Measurements from ENCODE around the gene PRDM1.
A peak's percentile ranks its signal among the peaks of the same experiment; 100 is the strongest.

PRDM1 gene

DNA sequence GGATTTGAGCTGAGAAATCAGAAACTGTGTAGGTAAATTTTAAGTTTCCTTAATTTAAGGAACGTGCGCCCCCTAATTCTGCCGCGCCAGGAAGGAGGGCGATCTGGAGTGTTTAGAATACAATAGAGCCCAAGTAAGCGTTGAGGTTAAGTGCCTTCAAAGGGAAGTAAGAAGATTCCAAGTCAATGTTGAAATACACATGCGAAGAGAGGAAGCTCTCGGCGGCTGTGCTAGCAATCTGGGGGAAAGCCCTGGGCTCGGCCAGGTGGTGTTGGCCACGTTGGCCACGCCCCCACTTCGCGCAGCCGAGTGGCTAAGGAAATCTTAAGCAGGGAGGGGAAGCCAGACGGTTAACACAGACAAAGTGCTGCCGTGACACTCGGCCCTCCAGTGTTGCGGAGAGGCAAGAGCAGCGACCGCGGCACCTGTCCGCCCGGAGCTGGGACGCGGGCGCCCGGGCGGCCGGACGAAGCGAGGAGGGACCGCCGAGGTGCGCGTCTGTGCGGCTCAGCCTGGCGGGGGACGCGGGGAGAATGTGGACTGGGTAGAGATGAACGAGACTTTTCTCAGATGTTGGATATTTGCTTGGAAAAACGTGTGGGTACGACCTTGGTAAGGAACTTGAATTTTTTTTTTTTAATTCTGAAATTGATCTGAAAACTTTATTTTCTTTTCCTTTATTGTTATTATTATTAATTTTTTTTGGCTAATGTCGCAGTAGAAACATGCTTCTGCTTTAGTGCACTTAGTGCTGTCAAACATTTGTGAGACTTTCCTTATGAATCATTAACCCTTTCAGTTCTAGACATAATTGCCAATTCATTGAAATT is at the start of gene PRDM1:
Gene PRDM1 (plus strand): TSS at position 353 of the 830 bp plus-strand sequence. CDS start 218 bp downstream, at position 571.
- DNase-seq (ENCODE audit: low spot score) = peak; percentile 82

DNA sequence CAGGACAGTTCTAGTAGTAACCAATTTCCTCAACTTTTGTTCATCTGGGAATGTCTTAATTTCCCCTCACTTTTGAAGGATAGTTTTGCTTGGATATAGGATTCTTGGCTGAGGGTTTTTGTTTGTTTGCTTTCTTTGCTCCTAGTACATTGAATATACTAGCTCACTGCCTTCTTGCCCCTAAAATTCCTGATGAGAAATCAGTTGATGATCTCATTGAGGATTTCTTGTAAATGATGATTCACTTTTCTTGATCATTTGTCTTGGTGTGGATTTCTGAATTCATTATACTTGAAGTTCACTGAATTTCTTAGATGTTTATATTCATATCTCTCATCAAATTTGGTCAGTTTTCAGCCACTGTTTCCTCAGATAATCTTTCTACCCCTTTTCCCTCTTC is 49.1 kb upstream of the PRDM1 start:
- no peak for DNase-seq (ENCODE audit: low spot score)

DNA sequence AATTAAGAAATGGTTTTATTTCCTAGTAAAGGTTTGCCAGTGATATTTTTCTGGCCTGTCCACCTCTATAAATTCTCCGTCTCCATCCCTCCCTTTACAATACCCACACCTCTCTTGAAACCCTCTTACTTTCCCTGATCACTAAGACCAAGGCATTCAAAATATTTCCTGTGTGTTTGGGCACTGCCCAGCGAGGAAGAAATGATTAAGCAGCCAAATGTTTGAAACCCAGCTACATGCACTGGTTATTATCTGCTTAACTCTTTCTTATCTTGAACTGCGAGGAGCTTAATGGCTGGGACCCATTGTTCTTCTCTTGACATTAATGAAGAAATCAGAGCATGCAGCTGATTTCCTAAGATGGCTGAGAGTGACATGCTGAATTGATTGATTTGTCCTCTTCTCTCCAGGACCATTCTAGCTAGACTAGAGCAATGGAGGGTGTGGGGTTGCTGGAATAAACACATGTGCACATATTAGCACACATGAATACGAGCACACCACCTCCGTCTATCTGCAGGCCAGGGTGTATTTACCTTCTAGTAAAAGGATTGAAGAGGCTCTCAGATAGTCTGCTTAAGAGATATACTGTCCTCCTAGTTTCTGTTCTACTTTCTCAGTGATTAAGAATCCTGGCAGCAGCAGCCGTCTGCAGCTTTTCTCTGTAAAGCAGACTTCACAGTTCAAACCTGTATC is 46.1 kb upstream of the PRDM1 start:
- no peak for DNase-seq (ENCODE audit: low spot score)

DNA sequence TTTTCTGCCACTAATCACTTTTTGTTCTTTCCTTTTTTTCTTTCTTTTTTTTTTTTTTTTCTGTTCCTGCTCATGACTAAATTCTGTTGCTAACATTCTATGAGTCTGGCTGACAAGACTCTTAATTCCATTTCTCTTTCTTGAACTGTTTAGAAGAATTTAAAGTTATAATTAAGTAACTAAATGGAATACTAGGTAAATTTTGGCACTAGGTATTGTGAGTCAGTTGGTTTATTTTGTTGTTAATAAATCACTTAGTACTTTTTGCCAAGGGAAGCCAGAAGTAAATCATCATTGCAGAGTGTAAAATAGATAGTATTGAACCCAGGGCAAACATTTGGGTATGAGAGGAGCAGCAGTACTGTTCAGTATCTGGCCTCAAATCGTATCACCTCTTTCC is 42.0 kb upstream of the PRDM1 start:
- no peak for DNase-seq (ENCODE audit: low spot score)

DNA sequence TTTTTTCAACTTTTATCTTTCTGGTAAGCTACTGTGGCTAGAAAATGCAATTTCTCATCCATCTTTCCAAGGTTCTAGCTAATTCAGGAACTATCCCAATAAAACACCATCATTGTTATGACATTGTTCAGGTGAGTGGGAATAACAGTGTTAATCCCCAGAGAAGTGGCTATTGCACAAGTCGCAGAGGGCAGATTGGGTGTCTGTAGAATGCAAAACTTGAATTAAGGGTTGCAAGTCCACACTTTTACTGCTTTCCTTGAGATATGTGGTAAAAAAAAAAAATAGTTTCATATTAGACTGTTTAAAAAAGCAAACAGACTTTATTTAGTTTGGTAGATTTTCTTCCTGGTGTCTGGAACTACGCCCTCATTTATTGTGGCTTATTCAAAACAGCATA is 41.1 kb upstream of the PRDM1 start:
- DNase-seq (ENCODE audit: low spot score) = no peak

DNA sequence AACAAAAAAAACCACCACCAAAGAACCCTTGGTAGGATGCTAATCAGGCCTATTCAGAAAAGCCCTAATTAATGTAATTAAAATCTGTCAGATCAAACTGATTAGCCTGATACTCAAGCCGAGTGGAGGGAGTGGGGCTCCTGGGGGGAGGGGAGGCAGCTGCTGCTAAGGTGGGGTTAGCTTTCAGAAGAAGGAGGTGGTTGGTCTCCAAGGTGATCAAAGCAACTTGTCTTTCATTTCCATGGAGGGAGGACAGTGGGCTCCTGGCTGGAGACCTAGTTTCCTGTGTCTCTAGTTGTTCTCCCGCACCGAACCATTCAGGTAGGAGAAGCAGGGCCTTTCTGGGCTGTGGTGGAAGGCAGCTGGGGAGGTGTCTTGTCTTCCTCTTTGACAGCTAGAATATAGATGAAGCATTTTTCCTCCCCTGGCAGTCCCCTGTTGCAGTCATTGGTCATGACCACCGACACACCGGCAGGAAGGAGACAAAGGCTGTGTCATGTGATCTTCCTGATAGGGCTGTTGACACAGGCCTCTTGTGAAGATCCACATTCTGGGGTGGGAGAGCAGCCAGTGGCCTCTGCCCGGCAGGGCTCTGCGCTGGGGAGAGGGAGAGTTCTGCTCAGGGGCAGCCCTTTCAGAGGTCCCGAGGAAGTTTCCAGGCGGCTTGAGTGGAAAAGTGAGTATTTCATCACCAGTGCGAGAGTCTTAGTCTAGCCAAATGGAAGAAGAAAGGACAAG is 39.9 kb upstream of the PRDM1 start:
- no peak for DNase-seq (ENCODE audit: low spot score)

DNA sequence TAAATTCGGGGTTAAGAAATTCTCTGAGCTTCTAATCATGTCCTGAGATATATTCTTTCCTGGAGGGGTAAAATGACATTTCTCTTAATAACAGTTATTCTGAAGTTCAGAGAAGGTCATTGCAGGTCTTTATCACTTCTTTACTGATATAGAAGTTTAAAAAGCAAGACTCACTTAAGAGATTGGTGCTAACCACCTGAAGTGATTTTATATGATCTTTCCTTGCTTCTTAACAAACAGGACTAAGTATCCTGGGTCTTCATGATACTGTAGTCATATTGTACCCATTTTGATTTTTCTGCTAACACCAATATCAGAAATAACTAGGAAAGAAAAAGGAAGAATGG is 39.3 kb upstream of the PRDM1 start:
- no peak for DNase-seq (ENCODE audit: low spot score)

DNA sequence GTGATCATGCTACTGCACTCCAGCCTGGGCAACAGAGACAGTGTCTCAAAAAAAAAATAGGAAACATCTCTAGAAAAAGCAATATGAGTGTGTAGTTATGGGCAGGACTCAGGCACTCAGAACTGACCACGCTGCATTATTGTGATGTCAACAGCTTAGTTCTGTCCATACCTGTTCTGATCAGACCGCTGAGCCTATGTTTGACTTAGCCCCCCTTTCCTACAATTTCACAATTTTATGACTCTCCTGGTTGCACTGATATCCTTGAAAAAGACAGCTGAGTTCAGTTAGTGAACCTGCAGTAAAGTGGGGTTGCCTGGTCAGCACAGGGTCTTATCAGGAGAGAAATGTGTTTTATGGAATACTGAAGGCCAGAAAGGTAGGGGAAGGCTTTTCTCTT is 37.8 kb upstream of the PRDM1 start:
- DNase-seq (ENCODE audit: low spot score) = no peak

DNA sequence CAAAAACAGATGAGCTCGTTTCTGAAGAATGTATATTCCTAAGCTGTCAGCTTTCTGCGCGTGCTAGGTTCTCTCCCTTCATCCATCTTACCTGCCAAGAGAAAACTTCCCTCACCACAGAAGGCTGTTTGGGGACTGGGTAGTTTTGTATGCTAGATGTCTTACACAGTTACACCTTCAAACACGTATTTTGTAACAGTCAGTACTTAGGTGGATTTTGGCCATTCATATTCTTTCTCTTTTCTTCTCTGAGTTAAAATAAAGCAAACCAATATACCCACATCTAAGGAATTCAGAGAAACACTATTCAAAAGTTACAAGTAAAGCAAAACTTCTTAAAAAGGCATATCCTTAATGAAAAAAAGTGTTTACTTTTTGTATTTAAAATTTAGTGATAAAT is 35.6 kb upstream of the PRDM1 start:
- no peak for DNase-seq (ENCODE audit: low spot score)

DNA sequence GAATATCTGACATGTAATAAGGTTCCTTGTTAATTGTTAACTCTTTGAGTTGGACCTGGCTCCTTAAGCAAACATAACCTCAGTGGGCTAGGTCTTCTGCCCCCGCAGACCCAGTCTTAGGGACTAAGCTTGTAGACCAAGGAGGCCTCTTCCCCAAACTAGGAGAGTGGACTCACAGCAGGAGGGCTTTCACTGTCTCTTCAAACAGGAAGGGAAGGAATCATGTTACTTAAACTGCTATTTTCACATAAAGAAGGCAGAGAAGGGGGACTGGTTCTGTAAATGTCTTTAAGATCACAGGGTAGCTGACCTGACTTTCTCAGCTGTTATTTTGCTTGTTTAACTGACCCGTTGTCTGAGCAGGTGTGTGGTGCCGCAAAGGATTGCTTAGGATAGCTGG is 34.9 kb upstream of the PRDM1 start:
- no peak for DNase-seq (ENCODE audit: low spot score)

DNA sequence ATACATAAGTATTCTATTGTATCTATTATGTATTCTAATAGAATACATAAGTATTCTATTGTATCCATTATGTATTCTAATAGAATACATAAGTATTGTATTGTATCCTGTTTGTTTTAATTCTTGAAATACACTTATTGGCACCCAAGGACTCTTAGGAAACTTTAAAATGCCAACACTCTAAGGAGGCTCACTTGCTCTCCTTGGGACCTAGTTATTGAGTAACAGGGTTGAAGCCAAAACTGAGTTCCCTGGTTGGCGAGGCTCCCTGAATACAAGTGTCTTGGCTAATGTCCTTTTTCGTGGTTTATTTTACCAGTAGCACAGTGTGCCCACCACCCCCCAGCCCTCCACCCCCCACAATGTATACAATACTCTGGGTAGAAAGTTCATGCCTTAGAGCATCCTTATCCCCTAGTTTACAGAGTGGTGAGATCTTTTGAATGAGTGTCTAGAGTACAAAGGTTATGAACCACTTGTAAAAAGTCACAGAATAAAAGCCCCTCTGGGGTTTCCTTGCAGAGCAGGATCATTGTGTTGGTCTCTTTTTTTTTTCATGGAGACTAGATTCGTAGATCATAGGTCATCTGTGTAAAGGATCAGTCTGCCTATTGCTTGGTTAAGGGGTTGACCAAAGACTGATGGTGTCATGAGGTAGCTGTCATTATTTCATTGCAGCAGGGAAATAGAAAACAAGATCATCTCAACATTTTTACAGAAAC is 32.5 kb upstream of the PRDM1 start:
- DNase-seq (ENCODE audit: low spot score) = no peak

DNA sequence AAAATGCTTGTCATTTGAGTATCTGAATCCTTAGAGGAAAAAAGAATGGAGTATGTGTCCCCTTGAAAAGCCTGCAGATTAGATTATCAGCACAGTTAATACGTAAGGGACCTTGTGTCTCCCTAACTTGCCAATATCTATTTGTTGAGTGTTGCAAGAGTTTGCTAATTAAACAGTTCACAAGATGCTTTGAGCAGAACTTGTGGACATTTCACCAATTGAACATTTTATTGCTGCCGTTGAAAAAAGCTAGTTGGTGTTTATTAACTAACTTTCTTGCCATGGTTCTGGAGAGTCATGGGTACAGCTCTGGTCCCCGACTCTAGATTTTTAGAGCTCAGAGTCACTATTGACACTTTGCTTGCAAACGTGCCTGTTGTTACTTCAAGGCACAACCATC is 30.6 kb upstream of the PRDM1 start:
- no peak for DNase-seq (ENCODE audit: low spot score)

DNA sequence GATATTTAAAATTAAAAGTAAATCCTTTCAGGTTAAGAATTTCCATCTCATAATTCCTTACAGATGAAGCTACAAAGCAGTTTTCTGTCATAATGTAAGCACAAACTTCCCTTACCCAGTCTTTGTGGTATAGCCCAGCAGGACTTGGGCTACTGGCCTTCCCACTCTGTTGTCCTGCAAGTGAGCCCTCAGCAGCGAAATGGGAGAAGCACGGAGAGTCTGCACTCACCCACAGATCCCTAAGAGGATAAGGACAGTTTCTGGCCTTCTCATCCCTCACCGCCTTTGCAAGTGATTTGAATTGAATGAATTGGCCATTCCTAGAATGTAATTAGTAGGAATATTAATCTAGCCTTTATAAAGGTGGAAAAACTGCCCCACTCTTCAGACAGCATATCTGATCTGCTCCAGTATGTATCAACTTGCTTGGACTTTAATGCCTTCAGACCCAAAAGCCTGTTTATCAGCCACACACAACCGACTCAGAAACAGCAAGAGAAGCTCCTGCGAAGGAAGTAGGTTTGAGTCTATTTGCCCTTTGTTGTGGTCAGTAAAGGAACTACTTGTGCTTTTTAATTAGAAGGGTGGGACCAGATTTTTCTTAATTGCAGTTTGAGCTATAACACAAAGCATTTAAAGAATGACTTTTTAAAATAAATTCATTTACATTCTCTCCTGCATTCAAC is 29.9 kb upstream of the PRDM1 start:
- DNase-seq (ENCODE audit: low spot score) = peak; percentile 55

DNA sequence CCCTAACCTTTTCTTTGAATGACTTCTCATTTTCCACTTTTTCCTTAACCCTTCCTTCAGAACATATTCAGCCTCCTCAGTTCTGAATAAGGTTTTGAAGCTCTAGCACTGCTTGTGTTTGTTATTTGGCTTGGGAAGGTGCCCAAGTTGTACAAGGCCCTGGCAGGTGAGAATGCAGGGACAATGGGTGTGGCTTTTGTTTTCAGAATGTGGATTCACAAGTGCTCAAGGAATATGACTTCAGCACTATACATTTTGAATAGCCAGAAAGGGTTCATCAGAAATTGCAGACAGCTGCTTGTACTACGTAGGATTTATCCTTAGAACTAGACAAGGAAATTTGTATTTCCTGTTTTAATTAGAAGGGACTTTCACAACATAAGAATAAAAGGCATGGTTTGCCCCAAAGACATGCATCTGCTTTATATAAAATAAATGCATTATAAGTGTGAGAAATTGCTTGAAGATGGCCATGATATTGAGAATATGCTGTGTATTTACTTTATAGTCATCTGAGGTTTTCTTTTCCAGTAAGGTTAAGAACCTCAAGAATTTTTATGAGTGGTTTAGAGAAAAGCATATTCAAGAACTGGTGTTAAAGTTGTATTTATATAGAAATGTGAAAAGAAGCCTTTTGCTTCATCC is 29.3 kb upstream of the PRDM1 start:
- no peak for DNase-seq (ENCODE audit: low spot score)

DNA sequence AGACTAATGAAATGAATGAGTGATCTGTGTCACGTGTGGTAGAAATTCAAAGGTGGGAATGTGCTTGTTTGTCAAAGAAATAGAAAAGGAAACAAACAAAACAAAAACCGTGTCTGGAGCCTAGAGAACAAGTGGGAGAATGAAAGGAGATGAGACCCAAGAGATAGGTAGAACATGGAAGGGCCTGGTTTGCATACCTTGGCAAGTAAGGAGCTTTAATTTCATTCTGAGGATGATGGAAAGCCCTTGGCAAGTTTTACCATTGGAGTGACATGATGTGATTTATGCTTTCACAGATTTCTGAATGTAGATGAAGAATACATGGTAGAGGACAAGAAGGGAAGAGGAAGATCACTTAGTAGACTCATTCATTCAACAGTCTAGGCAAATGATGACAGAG is 26.8 kb upstream of the PRDM1 start:
- DNase-seq (ENCODE audit: low spot score) = no peak

DNA sequence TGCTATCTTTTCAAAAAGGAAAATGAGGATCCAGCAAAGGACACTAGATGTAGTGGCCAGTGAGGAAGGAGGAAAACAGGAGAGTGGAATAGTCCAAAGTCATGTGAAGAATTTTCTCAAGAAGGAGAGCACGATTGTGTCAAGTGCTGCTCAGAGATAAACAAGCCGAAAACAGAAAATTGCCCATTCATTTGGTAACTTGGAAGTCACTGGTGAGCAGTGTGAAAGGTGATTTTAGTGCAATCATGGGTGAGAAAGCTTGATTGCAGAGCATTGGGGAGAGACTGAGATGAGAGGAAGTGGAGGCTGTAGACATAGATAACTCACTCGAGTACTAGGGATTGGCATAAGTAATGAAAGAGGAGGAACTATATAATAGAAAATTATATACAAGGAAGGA is 26.0 kb upstream of the PRDM1 start:
- DNase-seq (ENCODE audit: low spot score) = no peak

DNA sequence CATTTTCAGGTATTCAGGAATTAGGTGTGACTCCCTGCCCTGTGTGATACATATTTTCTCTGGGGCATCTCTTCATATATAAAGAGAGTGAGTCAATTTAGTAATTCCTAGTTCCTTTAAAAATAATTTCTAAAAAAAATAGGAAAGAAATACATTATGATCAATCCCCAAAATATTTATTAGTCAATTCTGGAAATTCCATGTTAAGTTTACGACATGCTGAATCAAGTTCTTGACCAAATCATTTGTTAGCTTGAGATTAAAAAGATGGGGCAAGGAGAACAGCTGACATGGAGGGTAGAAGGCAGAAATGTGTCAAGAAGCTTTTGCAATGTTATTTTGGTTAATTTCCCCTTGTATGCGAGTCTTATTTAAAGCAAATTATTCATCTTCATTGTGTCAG is 22.7 kb upstream of the PRDM1 start:
- DNase-seq (ENCODE audit: low spot score) = no peak

DNA sequence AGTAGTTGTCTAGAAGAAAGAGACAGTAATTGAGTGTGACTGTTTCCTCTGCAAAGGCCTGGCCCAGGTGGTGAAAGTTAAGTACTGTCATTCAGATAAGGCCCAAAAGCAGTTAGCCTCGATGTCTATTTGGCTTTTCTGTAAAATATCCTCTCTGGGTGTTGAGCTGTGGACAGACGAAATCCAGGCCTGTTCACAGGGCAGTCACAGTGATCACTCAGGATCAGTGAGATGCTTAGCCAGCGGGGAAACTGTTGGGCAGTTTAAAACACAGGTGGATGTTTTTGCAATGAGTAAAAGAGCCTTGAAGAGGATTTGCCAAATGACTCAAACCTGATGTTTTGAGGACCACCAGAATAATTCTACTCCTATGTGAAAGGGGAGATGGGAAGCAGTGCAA is 22.0 kb upstream of the PRDM1 start:
- DNase-seq (ENCODE audit: low spot score) = no peak

DNA sequence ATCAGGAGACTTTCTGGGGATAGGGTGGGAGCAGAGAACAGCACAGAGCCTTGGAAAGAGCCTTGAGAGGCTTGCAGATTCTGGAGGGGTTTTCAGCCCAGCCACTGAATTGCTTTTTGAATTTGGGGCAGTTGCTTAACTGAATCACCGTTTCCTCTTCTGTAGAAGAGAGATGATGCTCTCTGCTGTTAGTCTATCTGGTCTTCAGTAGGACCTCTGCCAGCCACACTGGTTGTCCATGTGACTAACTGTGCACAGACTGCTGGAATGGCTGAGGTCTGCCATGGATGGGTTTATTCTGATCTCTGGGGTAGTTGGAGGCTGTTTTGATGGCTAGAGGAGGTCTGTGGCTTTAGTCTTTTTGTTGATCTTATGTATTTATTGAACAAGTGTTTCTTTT is 21.4 kb upstream of the PRDM1 start:
- no peak for DNase-seq (ENCODE audit: low spot score)

DNA sequence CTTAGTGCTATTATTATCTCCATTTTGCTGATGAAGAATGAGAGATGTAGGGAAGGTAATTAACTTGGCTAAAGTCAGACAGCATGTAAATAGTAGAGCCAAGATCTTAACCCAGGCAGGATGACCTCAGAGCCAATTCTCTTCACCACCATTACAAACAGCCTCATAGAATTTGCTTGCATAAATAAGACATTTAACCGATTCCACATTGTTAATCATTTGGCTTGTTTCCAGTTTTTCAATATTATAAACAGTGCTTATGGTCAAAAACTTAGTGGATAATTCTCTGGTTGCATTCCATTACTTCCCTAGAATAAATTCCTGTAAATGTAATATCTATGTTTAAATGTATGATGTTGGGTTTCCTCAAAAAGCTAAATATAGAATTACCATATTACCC is 19.1 kb upstream of the PRDM1 start:
- no peak for DNase-seq (ENCODE audit: low spot score)

DNA sequence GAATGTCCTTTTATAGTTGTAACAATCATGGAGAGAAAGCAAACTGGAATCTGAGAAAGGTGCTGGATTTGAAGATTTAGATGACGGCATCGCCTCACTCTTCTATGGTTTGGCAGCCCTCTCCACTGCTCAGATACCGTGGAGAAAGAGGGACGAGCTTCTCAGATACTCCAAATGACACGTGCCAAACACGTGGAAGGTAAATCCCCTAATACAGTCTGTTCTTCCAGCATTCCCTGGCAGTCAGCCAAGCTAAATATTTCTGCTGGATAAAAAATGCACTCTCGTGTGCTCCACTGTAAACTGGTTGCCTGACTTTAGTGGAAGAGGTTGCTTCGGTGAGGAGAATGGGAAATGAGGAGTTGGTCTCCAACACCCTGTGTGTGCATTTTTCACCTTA is 16.7 kb upstream of the PRDM1 start:
- no peak for DNase-seq (ENCODE audit: low spot score)
